Ascending aorta (tissue), 2 donors: ENCODE data around the gene EED. TPM values are rescaled to one million over a fixed set of nuclear protein-coding genes. Genes with fewer than 3 reads are reported as not detected.
"Not testable (repeated sequence)": the region's sequence is repeated elsewhere in the genome, so short reads cannot be mapped to it uniquely, and the experiment has no call there.

ENCODE experiments used
- DNase-seq, 2 donors: peaks; one replicate each; pipeline ENCODE4 v3.0.0-alpha.2; 2019; ENCODE audit warnings: low spot score in 2 of 2
- H3K27ac ChIP-seq, 2 donors: fragments of 200-600 bp; sonication (generic); one replicate each; pipeline ENCODE4 v1.5.1; 2016 to 2017; ENCODE audit warnings: mild to moderate bottlenecking in 1 of 2
- H3K27me3 ChIP-seq: fragments of 200-600 bp; sonication (generic); one replicate; pipeline ENCODE4 v1.5.1; 2017
- H3K36me3 ChIP-seq, 2 donors: fragments of 200-600 bp; sonication (generic); one replicate each; pipeline ENCODE4 v1.5.1; 2016
- H3K4me1 ChIP-seq, 2 donors: fragments of 200-600 bp; sonication (generic); one replicate each; pipeline ENCODE4 v1.5.1; 2016 to 2017; ENCODE audit warnings: mild to moderate bottlenecking in 1 of 2
- H3K4me3 ChIP-seq, 2 donors: fragments of 200-600 bp; sonication (generic); one replicate each; pipeline ENCODE4 v1.5.1; 2016 to 2017; ENCODE audit warnings: mild to moderate bottlenecking in 1 of 2
- H3K9me3 ChIP-seq, 2 donors: fragments of 200-600 bp; sonication (generic); one replicate each; pipeline ENCODE4 v1.5.1; 2016
- intact Hi-C: fragments of 100-400 bp; cut with DNase I; formaldehyde crosslinking; loops from one replicate; pipeline ENCODE4 v1.15.1; 2023
- total RNA-seq: library from RNA; depleted of rRNA; stranded (reverse); fragments of >200 nt; gene quantifications from one replicate; pipeline ENCODE4 v1.1.0, GENCODE V29; 2016
- TF ChIP-seq, protein P1 (sequence below), 3 experiments: fragments of 200-600 bp in 2 of 3; fragments of 450-650 bp in 1 of 3; sonication (generic) in 2 of 3; IDR thresholded peaks; one replicate each; pipeline ENCODE4 v1.5.1; 2016 to 2019; ENCODE audit warnings: antibody characterized with exemption in 3 of 3, mild to moderate bottlenecking in 1 of 3, moderate library complexity in 1 of 3

EED gene
- total RNA-seq, 1 donor from 2014 or later = 16.1 TPM

DNA sequence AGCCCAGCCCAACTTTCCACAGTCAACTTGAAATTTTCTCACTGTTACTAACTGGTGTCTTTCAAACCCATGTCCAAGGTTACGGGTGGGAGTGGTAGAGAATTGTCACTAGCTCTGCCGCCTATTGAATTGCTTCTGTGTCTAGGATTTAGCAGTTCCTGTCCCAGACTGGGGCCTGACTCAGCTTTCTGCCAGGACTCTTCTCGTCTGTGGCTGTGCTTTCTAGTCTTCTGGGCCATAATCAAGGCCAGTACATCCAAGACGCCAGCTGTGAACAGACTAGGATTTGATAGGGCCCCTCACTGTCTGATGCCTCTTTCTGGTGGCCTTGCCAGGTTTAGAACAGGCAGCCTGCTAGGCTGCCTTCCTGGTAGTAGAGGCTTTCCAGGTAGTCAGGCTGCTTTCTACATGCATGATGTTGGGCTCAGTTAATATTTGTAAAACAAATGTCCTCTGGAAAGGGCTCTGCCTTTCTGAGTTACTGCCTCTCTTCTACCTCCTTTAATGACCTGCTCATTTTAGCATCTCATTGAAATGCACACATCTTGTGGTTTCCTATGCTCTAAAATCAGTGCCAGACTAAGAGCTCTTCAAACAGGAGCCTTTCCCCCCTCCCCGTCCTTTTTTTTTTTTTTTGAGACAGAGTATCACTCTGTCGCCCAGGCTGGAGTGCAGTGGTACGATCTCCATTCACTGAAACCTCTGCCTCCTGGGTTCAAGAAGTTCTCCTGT, 44.4 kb downstream of the EED start:
- H3K4me1 ChIP-seq = no peaks in the 10 kb centered on the region
- H3K27me3 ChIP-seq = no peaks in the 10 kb centered on the region
- peaks cover 3 to 5% of the 10 kb centered on the region in 2 donors for H3K36me3 ChIP-seq
- intact Hi-C loops = no loop called here
- H3K9me3 ChIP-seq = no peaks in the 10 kb centered on the region
- H3K27ac ChIP-seq = no peak overlapping the region
- TF ChIP-seq, protein P1, sequence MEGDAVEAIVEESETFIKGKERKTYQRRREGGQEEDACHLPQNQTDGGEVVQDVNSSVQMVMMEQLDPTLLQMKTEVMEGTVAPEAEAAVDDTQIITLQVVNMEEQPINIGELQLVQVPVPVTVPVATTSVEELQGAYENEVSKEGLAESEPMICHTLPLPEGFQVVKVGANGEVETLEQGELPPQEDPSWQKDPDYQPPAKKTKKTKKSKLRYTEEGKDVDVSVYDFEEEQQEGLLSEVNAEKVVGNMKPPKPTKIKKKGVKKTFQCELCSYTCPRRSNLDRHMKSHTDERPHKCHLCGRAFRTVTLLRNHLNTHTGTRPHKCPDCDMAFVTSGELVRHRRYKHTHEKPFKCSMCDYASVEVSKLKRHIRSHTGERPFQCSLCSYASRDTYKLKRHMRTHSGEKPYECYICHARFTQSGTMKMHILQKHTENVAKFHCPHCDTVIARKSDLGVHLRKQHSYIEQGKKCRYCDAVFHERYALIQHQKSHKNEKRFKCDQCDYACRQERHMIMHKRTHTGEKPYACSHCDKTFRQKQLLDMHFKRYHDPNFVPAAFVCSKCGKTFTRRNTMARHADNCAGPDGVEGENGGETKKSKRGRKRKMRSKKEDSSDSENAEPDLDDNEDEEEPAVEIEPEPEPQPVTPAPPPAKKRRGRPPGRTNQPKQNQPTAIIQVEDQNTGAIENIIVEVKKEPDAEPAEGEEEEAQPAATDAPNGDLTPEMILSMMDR (IDR thresholded peaks at IDR 0.05) = no peak
- DNase-seq = no peak
- no peak overlapping the region for H3K4me3 ChIP-seq

DNA sequence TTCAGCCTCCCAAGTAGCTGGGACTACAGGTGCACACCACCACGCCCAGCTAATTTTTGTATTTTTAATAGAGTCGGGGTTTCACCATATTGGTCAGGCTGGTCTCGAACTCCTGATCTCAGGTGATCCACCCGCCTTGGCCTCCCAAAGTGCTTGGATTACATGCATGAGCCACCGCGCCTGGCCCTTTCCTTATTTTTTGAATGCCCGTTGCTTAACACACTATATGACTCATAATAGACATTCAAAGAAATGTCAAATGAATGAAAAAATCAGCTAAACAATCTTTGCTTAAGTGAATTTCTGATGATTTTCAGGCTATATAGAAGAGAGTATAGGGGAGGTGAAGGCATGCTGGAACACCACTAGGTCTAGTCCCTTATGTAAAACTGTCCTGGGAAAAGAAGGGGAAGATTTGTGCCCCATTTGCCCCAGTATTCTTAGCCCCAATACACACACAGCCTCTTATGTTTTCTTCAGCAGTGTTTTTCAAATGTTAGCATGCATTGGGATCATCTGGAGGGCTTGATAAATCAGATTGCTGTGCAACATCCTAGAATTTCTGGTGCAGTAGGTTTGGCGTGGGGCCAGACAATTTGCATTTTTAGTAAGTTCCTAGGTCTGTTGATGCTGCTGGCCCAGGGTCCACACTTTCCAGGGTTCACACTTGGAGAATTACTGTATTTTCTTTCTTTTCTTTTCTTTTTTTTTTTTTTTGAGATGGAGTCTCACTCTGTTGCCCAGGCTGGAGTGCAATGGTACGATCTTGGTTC, 45.1 kb downstream of the EED start:
- H3K9me3 ChIP-seq, DNase-seq, H3K4me3 ChIP-seq, H3K4me1 ChIP-seq, H3K27me3 ChIP-seq, H3K27ac ChIP-seq, H3K36me3 ChIP-seq: not testable (repeated sequence)
- intact Hi-C loops = loop anchor here (2.0 to 5.0 kb wide), 2 partner anchors 347 to 435 kb away; partner anchors contain the start of gene CCDC83

DNA sequence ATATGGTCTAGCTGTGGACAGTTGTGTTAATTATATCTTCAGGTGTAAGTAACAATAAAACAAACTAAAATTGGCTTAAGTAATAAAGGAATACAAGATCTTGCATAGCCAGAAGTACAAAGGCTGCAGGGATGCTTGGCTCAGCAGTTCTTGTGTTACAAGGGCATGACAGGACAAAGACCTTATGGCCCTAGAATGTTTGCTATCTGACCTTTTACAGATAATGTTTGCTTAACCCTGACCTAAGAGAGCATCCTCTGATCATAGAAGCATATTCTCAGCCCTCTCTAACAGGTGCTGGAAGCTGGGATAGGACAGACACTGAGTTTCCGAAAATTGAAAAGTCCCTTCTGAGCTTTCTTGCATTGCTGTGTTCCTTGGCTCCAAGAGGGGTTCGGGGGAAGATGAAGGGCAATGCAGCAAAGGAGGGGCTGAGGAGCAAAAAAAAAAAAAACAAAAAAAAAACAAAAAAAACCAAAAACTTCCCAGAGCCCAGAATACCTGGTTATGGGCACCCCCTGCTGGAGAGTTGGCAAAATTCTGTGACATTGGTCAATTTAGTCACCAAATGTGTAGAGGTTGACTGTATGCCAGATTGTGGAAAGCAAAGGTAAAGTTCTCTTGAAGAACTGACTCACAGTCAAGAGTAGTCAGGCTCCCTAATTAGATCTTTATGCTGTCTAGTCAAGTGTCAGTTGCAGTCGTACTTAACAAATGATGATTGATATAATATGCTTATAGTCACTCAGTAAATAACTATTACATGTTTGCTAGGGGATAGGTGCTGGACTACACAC, 47.1 kb downstream of the EED start:
- no peaks in the 10 kb centered on the region for H3K4me1 ChIP-seq
- intact Hi-C loops = loop anchor here (2.0 to 5.0 kb wide), 2 partner anchors 349 to 437 kb away; partner anchors contain the start of gene CCDC83
- no peaks in the 10 kb centered on the region for H3K27me3 ChIP-seq
- no peaks in the 10 kb centered on the region for H3K36me3 ChIP-seq
- no peak overlapping the region for H3K4me3 ChIP-seq
- H3K27ac ChIP-seq = no peak overlapping the region
- DNase-seq = no peak
- TF ChIP-seq, protein P1 (IDR thresholded peaks at IDR 0.05) = peak; percentile 38 to 62 (median 39)
- no peaks in the 10 kb centered on the region for H3K9me3 ChIP-seq

DNA sequence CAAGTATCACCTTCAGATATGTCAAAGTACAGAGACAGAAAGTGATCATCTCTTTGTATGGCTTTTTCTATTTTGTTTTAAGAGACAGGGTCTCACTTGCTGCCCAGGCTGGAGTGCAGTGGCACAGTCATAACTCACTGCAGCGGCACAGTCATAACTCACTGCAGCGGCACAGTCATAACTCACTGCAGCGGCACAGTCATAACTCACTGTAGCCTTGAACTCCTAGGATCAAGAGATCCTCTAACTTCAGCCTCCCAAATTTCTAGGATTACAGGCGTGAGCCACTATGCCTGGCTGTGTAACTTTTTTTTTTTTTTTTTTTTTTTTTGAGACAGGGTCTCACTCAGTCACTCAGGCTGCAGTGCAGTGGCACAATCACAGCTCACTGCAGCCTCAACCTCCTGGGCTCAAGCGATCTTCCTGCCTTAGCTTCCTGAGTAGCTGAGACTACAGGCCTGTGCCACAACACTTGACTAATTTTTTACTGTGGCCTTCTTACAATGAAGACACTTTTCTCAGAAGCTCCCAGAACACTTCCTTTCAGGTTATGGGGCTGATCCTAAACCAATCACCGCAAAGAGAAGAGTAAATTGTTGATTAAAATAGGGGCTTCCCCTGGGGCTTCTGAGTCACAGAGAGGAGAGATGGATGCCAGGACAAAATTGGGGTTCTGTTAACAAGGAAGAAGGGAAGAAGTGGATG, 48.5 kb downstream of the EED start:
- Histone ChIP-seq H3K27ac (no peak overlapping the region), H3K27me3 (no peaks in the 10 kb centered on the region), H3K9me3 (no peaks in the 10 kb centered on the region), H3K36me3 (no peaks in the 10 kb centered on the region), H3K4me3 (no peak overlapping the region), H3K4me1 (no peaks in the 10 kb centered on the region)
- intact Hi-C loops = loop anchor here (5.0 kb wide), 1 partner anchor 351 kb away; no protein-coding TSS in a partner anchor
- TF ChIP-seq, protein P1 (IDR thresholded peaks at IDR 0.05) = no peak
- DNase-seq = no peak

DNA sequence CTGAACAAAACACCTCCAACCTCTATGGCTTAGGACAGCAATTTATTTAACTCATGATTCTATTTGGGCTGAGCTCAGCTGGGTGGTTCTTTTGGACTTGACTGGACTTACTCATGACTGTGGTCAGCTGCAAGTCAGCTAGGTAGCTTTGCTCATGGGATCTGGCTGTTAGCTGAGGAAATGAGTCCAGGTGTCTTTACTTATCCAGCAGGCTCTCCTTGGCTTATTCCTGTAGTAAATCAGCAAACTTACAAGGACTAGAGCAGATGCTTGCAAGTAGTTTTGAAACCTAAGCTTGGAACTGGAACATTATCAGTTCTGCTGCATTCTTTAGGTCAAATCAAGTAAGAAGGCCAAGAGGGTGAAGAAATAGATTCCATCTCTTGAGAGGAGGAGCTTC, 49.5 kb downstream of the EED start:
- H3K4me1 ChIP-seq = no peaks in the 10 kb centered on the region
- TF ChIP-seq, protein P1 (IDR thresholded peaks at IDR 0.05) = no peak
- no peaks in the 10 kb centered on the region for H3K36me3 ChIP-seq
- no peak overlapping the region for H3K4me3 ChIP-seq
- no peaks in the 10 kb centered on the region for H3K9me3 ChIP-seq
- no peaks in the 10 kb centered on the region for H3K27me3 ChIP-seq
- no peak for DNase-seq
- intact Hi-C loops = loop anchor here (5.0 kb wide), 1 partner anchor 352 kb away; no protein-coding TSS in a partner anchor
- no peak overlapping the region for H3K27ac ChIP-seq
